Naive thymus-derived CD4-positive, alpha-beta T cell (primary cell): ENCODE results near the gene CHAD. TPM values are rescaled to one million over a fixed set of nuclear protein-coding genes. Genes with fewer than 3 reads are reported as not detected.

ENCODE experiments used
- ATAC-seq: fragments of 150-1000 bp; cut with Tn5 transposase; 2 replicates; pipeline ENCODE4 v1.10.0; 2021; ENCODE audit warnings: mild to moderate bottlenecking, moderate library complexity
- CTCF ChIA-PET: fragments of 350-600 bp; sonication (Branson Sonifier 250); formaldehyde crosslinking; loops from one replicate; lab custom pipeline; 2021; ENCODE audit warnings: antibody characterized with exemption; lab: Charles Lee
- POLR2A ChIA-PET: fragments of 350-600 bp; sonication (Branson Sonifier 250); formaldehyde crosslinking; loops from one replicate; lab custom pipeline; 2021; ENCODE audit warnings: antibody characterized with exemption, inconsistent platforms; lab: Charles Lee
- DNase-seq, 9 donors: peaks; one replicate each; pipeline versions ENCODE4 v3.0.0 to v3.0.0-alpha.2; 2020 to 2022; ENCODE audit warnings: mixed read lengths in 1 of 9
- H3K27ac ChIP-seq: one replicate; pipeline ENCODE4 v1.7.0; 2013; ENCODE audit warnings: mild to moderate bottlenecking, low read depth, low read length, moderate library complexity
- H3K27me3 ChIP-seq, 2 donors: one replicate each; pipeline ENCODE4 v1.7.0; 2013; ENCODE audit warnings: low read length in 2 of 2, mild to moderate bottlenecking in 2 of 2, moderate library complexity in 2 of 2; ENCODE audit not compliant: control insufficient read depth in 2 of 2, insufficient read depth in 2 of 2
- H3K36me3 ChIP-seq, 3 experiments: 1 replicate in 2 of 3; 2 replicates in 1 of 3; pipeline ENCODE4 v1.7.0; 2013; ENCODE audit warnings: low read length in 3 of 3, mild to moderate bottlenecking in 3 of 3, moderate library complexity in 1 of 3; ENCODE audit not compliant: insufficient read depth in 3 of 3, control insufficient read depth in 2 of 3
- H3K4me1 ChIP-seq, 2 donors: one replicate each; pipeline ENCODE4 v1.7.0; 2013; ENCODE audit warnings: low read length in 2 of 2, mild to moderate bottlenecking in 2 of 2, moderate library complexity in 1 of 2; ENCODE audit not compliant: control insufficient read depth in 2 of 2, insufficient read depth in 2 of 2
- H3K4me3 ChIP-seq: 2 replicates; pipeline ENCODE4 v1.7.0; 2013; ENCODE audit warnings: mild to moderate bottlenecking, low read length
- H3K9me3 ChIP-seq, 3 experiments: 1 replicate in 2 of 3; 2 replicates in 1 of 3; pipeline ENCODE4 v1.7.0; 2013; ENCODE audit warnings: low read length in 3 of 3; ENCODE audit not compliant: control insufficient read depth in 2 of 3
- H3K27ac Mint-ChIP-seq, 9 donors: one replicate each; pipeline ENCODE4 v1.8.0; 2020 to 2022; ENCODE audit warnings: mixed read lengths in 9 of 9, mild to moderate bottlenecking in 8 of 9, moderate library complexity in 5 of 9, inconsistent platforms in 2 of 9
- H3K27me3 Mint-ChIP-seq, 5 donors: one replicate each; pipeline ENCODE4 v1.8.0; 2021 to 2022; ENCODE audit warnings: mixed read lengths in 5 of 5, mild to moderate bottlenecking in 1 of 5
- H3K36me3 Mint-ChIP-seq, 5 donors: one replicate each; pipeline ENCODE4 v1.8.0; 2020 to 2022; ENCODE audit warnings: mixed read lengths in 5 of 5, mild to moderate bottlenecking in 3 of 5, inconsistent platforms in 1 of 5
- H3K4me1 Mint-ChIP-seq, 7 donors: one replicate each; pipeline ENCODE4 v1.8.0; 2020 to 2022; ENCODE audit warnings: mixed read lengths in 7 of 7, mild to moderate bottlenecking in 3 of 7, inconsistent platforms in 1 of 7
- H3K4me3 Mint-ChIP-seq, 10 donors: one replicate each; pipeline ENCODE4 v1.8.0; 2020 to 2022; ENCODE audit warnings: mild to moderate bottlenecking in 10 of 10, mixed read lengths in 10 of 10, moderate library complexity in 6 of 10, inconsistent platforms in 2 of 10
- H3K9me3 Mint-ChIP-seq, 11 donors: one replicate each; pipeline ENCODE4 v1.8.0; 2020 to 2022; ENCODE audit warnings: mixed read lengths in 11 of 11, mild to moderate bottlenecking in 4 of 11, inconsistent platforms in 1 of 11, moderate library complexity in 1 of 11
- intact Hi-C, 2 donors: fragments of 100-400 bp; cut with micrococcal nuclease; formaldehyde crosslinking; loops; one replicate each; pipeline ENCODE4 v1.15.1; 2023
- polyA plus RNA-seq, 2 donors: library from polyadenylated mRNA; unstranded; fragments of 300-500 nt; fragmentation: Illumina TruSeq; gene quantifications; one replicate each; pipeline ENCODE4 v1.2.3, GENCODE V29; 2021
- total RNA-seq, 6 experiments: library from RNA in 5 of 6; stranded (reverse) in 5 of 6; gene quantifications; 1 replicate in 5 of 6; 2 replicates in 1 of 6; pipeline ENCODE4 v1.2.3 and lab custom pipeline; 2021 to 2026

The CHAD gene
- total and polyA plus RNA-seq, 7 experiments from 2014 or later = not detected

GRCh38 chr17:50513495-50513894, 44.8 kb upstream of the CHAD start:
- DNase-seq (no peak), ATAC-seq (no peak)
- Mint-ChIP-seq H3K9me3 (no peaks in the 10 kb centered on the region), H3K27me3 (peaks cover 0 to 9% (median 0%) of the 10 kb centered on the region in 5 donors), H3K4me3 (no peak overlapping the region), H3K4me1 (peaks cover 0 to 51% (median 33%) of the 10 kb centered on the region in 7 donors), H3K27ac (no peak overlapping the region), H3K36me3 (peaks cover 0 to 3% (median 0%) of the 10 kb centered on the region in 5 donors)
- CTCF ChIA-PET = interaction anchor here (0.6 to 1.5 kb wide), 3 partner anchors 23 to 613 kb away, joined by 3 to 5 read pairs (median 4); no protein-coding TSS in a partner anchor
- Histone ChIP-seq H3K27me3 (no peaks in the 10 kb centered on the region), H3K9me3 (no peaks in the 10 kb centered on the region), H3K4me1 (peaks cover 10 to 15% of the 10 kb centered on the region in 2 donors), H3K27ac (no peak overlapping the region), H3K36me3 (no peaks in the 10 kb centered on the region), H3K4me3 (no peak overlapping the region)
- intact Hi-C loops = no loop called here
- POLR2A ChIA-PET = no interaction called here

GRCh38 chr17:50511058-50511457, 42.4 kb upstream of the CHAD start:
- intact Hi-C loops = loop anchor here in 1 of 2 donors (1.0 kb wide), 3 partner anchors 31 to 356 kb away; partner anchors contain the start of gene RSAD1
- Mint-ChIP-seq H3K36me3 (peaks cover 0 to 3% (median 0%) of the 10 kb centered on the region in 5 donors), H3K4me3 (peak overlapping the region in 2 of 10 donors; percentile 17 to 74), H3K27ac (peak overlapping the region in 5 of 9 donors; percentile 19 to 89 (median 43)), H3K27me3 (peaks cover 0 to 9% (median 0%) of the 10 kb centered on the region in 5 donors), H3K4me1 (peaks cover 0 to 40% (median 26%) of the 10 kb centered on the region in 7 donors), H3K9me3 (no peaks in the 10 kb centered on the region)
- Histone ChIP-seq H3K27me3 (no peaks in the 10 kb centered on the region), H3K4me3 (no peak overlapping the region), H3K4me1 (peaks cover 7 to 10% of the 10 kb centered on the region in 2 donors), H3K27ac (no peak overlapping the region), H3K36me3 (no peaks in the 10 kb centered on the region), H3K9me3 (no peaks in the 10 kb centered on the region)
- POLR2A ChIA-PET = interaction anchor here (0.9 kb wide), 1 partner anchor 31 kb away, joined by 3 read pairs; no protein-coding TSS in a partner anchor
- CTCF ChIA-PET = interaction anchor here (0.9 kb wide), 1 partner anchor 36 kb away, joined by 3 read pairs; the partner anchor contains the start of gene SPATA20
- peak in 4 of 9 donors; percentile 10 to 47 (median 18) for DNase-seq
- peak; percentile 41 for ATAC-seq

- DNase-seq = no peak
- no peaks in the 10 kb centered on the region for H3K9me3 Mint-ChIP-seq
- intact Hi-C loops = loop anchor here in 1 of 2 donors (1.0 to 2.0 kb wide), 2 partner anchors 31 to 34 kb away; partner anchors contain the start of gene RSAD1
- H3K4me3 ChIP-seq = peak overlapping the region; percentile 71
- H3K27me3 Mint-ChIP-seq = peaks cover 0 to 9% (median 0%) of the 10 kb centered on the region in 5 donors
- H3K36me3 Mint-ChIP-seq = peaks cover 0 to 3% (median 0%) of the 10 kb centered on the region in 5 donors
- no peaks in the 10 kb centered on the region for H3K27me3 ChIP-seq
- CTCF ChIA-PET = interaction anchor here (1.2 kb wide), 1 partner anchor 30 kb away, joined by 3 read pairs; no protein-coding TSS in a partner anchor
- H3K4me3 Mint-ChIP-seq = peak overlapping the region; percentile 79 to 96 (median 90)
- peak overlapping the region; percentile 32 to 97 (median 82) for H3K27ac Mint-ChIP-seq
- H3K36me3 ChIP-seq = no peaks in the 10 kb centered on the region
- H3K27ac ChIP-seq = peak overlapping the region; percentile 75
- POLR2A ChIA-PET = interaction anchor here (0.6 to 0.8 kb wide), 2 partner anchors 8 to 20 kb away, joined by 3 read pairs; no protein-coding TSS in a partner anchor
- H3K4me1 ChIP-seq = peaks cover 10 to 14% of the 10 kb centered on the region in 2 donors
- H3K4me1 Mint-ChIP-seq = peaks cover 0 to 48% (median 36%) of the 10 kb centered on the region in 7 donors
- no peaks in the 10 kb centered on the region for H3K9me3 ChIP-seq
- no peak for ATAC-seq
Measured at GRCh38 chr17:50508573-50509460, 40.1 kb upstream of the CHAD start.

- peak within 1 kb of the TSS; percentile 88 to 97 (median 94) for H3K27ac Mint-ChIP-seq
- Histone ChIP-seq H3K36me3 (no peaks in the 10 kb centered on the region), H3K4me1 (peaks cover 10 to 14% of the 10 kb centered on the region in 2 donors), H3K4me3 (peak within 1 kb of the TSS; percentile 71), H3K9me3 (no peaks in the 10 kb centered on the region), H3K27me3 (no peaks in the 10 kb centered on the region), H3K27ac (peak within 1 kb of the TSS; percentile 75)
- ChIA-PET CTCF (interaction anchor here (0.7 kb wide), 1 partner anchor 24 kb away, joined by 3 read pairs; no protein-coding TSS in a partner anchor), POLR2A (no interaction called here)
- H3K36me3 Mint-ChIP-seq = peaks cover 0 to 3% (median 0%) of the 10 kb centered on the region in 5 donors
- H3K4me1 Mint-ChIP-seq = peaks cover 0 to 52% (median 40%) of the 10 kb centered on the region in 7 donors
- peak; percentile 88 for ATAC-seq
- no peaks in the 10 kb centered on the region for H3K9me3 Mint-ChIP-seq
- DNase-seq = peak; percentile 64 to 85 (median 71)
- intact Hi-C loops = loop anchor here in 1 of 2 donors (1.0 to 2.0 kb wide), 2 partner anchors 30 to 35 kb away; partner anchors contain the start of gene RSAD1
- peaks cover 0 to 9% (median 0%) of the 10 kb centered on the region in 5 donors for H3K27me3 Mint-ChIP-seq
- peak within 1 kb of the TSS; percentile 84 to 96 (median 93) for H3K4me3 Mint-ChIP-seq
Measured at GRCh38 chr17:50507871-50508572, 39.3 kb upstream of the CHAD start, which contains the start of gene MYCBPAP. MYCBPAP (plus strand) TSS chr17:50508439; CDS start chr17:50508675, 236 bp downstream.

- no peaks in the 10 kb centered on the region for H3K9me3 Mint-ChIP-seq
- H3K9me3 ChIP-seq = no peaks in the 10 kb centered on the region
- peaks cover 8 to 14% of the 10 kb centered on the region in 2 donors for H3K4me1 ChIP-seq
- no peak overlapping the region for H3K27ac ChIP-seq
- H3K4me1 Mint-ChIP-seq = peaks cover 0 to 48% (median 36%) of the 10 kb centered on the region in 7 donors
- no peak overlapping the region for H3K4me3 ChIP-seq
- ChIA-PET CTCF (no interaction called here), POLR2A (no interaction called here)
- peak overlapping the region in 3 of 9 donors; percentile 11 to 80 (median 36) for H3K27ac Mint-ChIP-seq
- H3K4me3 Mint-ChIP-seq = peak overlapping the region in 3 of 10 donors; percentile 27 to 45 (median 29)
- H3K27me3 Mint-ChIP-seq = peaks cover 0 to 1% (median 0%) of the 10 kb centered on the region in 5 donors
- H3K27me3 ChIP-seq = no peaks in the 10 kb centered on the region
- no peak for DNase-seq
- ATAC-seq = no peak
- peaks cover 0 to 3% (median 0%) of the 10 kb centered on the region in 5 donors for H3K36me3 Mint-ChIP-seq
- intact Hi-C loops = no loop called here
- H3K36me3 ChIP-seq = no peaks in the 10 kb centered on the region
Measured at GRCh38 chr17:50506298-50506697, 37.6 kb upstream of the CHAD start.
